ENCODE results near the gene ZNF93. TPM values are rescaled to one million over a fixed set of nuclear protein-coding genes. Genes with fewer than 3 reads are reported as not detected.
"Not testable (repeated sequence)": the region's sequence is repeated elsewhere in the genome, so short reads cannot be mapped to it uniquely, and the experiment has no call there.

Gene ZNF93
- total RNA-seq, 1 donor from 2014 or later, result 1.9 TPM

GRCh38 chr19:19866611-19867248 lies 34.0 kb upstream of the ZNF93 start:
- H3K36me3 ChIP-seq, result no peaks in the 10 kb centered on the region
- no peaks in the 10 kb centered on the region for H3K27me3 ChIP-seq
- H3K27ac ChIP-seq, result peak overlapping the region; percentile 85
- peaks cover 4% of the 10 kb centered on the region for H3K4me1 ChIP-seq
- ATAC-seq, result no peak
- H3K9me3 ChIP-seq, result no peaks in the 10 kb centered on the region
- peak overlapping the region; percentile 79 for H3K4me3 ChIP-seq
- intact Hi-C loops (cut with DNase I), result no loop called here
- TF ChIP-seq CTCF (IDR thresholded peaks at IDR 0.05), result no peak
- DNase-seq, result peak; percentile 63

DNA sequence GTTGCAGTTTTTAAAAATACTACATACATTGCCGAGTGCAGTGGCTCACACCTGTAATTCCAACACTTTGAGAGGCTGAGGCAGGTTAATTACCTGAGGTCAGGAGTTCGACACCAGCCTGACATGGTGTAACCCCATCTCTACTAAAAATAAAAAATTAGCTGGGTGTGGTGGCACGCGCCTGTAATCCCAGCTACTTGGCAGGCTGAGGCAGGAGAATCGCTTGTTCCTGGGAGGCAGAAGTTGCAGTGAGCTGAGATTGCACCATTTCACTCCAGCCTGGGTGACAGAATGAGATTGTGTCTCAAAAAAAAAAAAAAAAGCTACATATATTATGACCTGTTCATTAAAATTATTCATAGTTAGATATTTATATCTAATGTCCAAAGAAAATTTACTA lies 30.7 kb upstream of the ZNF93 start:
- H3K9me3 ChIP-seq; H3K27ac ChIP-seq; H3K36me3 ChIP-seq; H3K4me3 ChIP-seq; H3K27me3 ChIP-seq; ATAC-seq; H3K4me1 ChIP-seq; DNase-seq; intact Hi-C loops (cut with DNase I): not testable (repeated sequence)

- Histone ChIP-seq H3K27ac (no peak overlapping the region), H3K9me3 (peaks cover 7% of the 10 kb centered on the region), H3K27me3 (no peaks in the 10 kb centered on the region), H3K4me3 (no peak overlapping the region), H3K36me3 (peaks cover 4% of the 10 kb centered on the region), H3K4me1 (peaks cover 4% of the 10 kb centered on the region)
- no peak for TF ChIP-seq CTCF (IDR thresholded peaks at IDR 0.05)
- ATAC-seq (no peak), DNase-seq (no peak)
- intact Hi-C loops (cut with DNase I), result no loop called here
Observed at GRCh38 chr19:19871932-19872331, 28.8 kb upstream of the ZNF93 start.

GRCh38 chr19:19873381-19873780 lies 27.4 kb upstream of the ZNF93 start:
- intact Hi-C loops (cut with DNase I), result no loop called here
- H3K9me3 ChIP-seq, result peaks cover 7% of the 10 kb centered on the region

DNA sequence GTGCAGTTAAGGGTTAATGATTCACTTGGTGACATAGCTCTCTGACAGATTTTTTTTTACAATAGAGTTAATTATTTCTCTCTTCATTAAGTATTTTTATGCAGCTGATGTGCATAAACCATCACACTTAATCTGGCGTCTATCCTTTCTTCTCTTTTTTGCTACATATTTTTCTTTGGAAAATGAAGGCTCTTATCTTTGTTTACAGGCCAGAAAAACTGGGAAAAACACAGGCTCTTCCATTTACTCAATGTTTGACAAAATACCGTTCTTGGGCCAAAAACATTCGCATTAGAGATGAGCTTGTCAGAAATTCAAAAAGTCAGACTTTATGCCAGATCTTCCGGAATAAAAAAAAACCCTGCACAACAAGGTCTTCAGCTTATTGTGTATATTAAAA lies 23.0 kb upstream of the ZNF93 start:
- DNase-seq, result no peak

More at GRCh38 chr19:19873381-19873780, 27.4 kb upstream of the ZNF93 start:
- Histone ChIP-seq H3K4me1 (no peaks in the 10 kb centered on the region), H3K36me3 (peaks cover 4% of the 10 kb centered on the region), H3K27me3 (no peaks in the 10 kb centered on the region), H3K27ac (no peak overlapping the region), H3K4me3 (no peak overlapping the region)
- no peak for ATAC-seq
- no peak for TF ChIP-seq CTCF (IDR thresholded peaks at IDR 0.05)
- no peak for DNase-seq

DNA sequence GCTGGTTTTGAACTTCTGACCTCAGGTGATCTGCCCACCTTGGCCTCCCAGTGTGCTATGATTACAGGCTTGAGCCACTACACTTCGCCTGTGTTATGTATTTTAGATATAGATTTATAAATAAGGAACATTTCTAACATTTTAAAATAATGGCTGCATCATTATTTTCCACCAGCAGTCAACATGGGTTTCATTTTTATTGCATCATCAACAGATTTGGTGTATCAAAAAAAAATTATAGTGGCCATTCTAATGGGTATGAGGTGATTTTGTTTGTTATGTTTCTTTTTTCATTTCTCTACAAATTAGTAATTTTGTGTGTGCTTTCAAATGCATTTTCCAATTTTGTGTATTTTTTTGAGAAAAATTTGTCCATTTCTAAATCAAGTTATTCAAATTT lies 16.2 kb upstream of the ZNF93 start:
- TF ChIP-seq CTCF (IDR thresholded peaks at IDR 0.05), result no peak
- Histone ChIP-seq H3K27ac (no peak overlapping the region), H3K9me3 (peaks cover 21% of the 10 kb centered on the region), H3K4me3 (no peak overlapping the region), H3K4me1 (no peaks in the 10 kb centered on the region), H3K27me3 (no peaks in the 10 kb centered on the region), H3K36me3 (peaks cover 11% of the 10 kb centered on the region)
- DNase-seq (no peak), ATAC-seq (no peak)
- intact Hi-C loops (cut with DNase I), result no loop called here

More for the DNA sequence above, 23.0 kb upstream of the ZNF93 start:
- TF ChIP-seq CTCF (IDR thresholded peaks at IDR 0.05), result no peak
- H3K9me3 ChIP-seq, result peaks cover 7% of the 10 kb centered on the region
- intact Hi-C loops (cut with DNase I), result no loop called here
- ATAC-seq, result no peak
- H3K27me3 ChIP-seq, result no peaks in the 10 kb centered on the region
- H3K36me3 ChIP-seq, result peaks cover 12% of the 10 kb centered on the region
- no peak overlapping the region for H3K27ac ChIP-seq
- no peak overlapping the region for H3K4me3 ChIP-seq
- no peaks in the 10 kb centered on the region for H3K4me1 ChIP-seq

DNA sequence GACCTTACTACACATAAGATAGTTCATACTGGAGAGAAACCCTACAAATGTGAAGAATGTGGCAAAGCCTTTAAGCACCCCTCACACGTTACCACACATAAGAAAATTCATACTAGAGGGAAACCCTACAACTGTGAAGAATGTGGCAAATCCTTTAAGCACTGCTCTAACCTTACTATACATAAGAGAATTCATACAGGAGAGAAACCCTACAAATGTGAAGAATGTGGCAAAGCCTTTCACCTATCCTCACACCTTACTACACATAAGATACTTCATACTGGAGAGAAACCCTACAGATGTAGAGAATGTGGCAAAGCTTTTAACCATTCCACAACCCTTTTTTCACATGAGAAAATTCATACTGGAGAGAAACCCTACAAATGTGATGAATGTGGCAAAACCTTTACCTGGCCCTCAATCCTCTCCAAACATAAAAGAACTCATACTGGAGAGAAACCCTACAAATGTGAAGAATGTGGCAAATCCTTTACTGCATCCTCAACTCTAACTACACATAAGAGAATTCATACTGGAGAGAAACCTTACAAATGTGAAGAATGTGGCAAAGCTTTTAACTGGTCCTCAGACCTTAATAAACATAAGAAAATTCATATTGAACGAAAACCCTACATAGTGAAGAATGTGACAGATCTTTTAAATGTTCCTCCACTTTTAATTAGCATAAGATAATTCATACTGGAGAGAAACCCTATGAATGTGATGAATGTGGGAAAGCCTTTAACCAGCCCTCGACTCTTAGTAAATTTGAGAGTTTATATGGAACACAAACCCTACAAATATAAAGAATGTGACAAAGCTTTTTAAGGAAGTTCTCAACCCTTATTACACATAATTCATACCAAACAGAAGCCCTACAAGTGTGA lies 8.4 kb upstream of the ZNF93 start:
- H3K36me3 ChIP-seq; H3K27me3 ChIP-seq; H3K4me3 ChIP-seq; intact Hi-C loops (cut with DNase I); H3K27ac ChIP-seq; DNase-seq; ATAC-seq; H3K4me1 ChIP-seq: not testable (repeated sequence)
- peaks cover 67% of the 10 kb centered on the region for H3K9me3 ChIP-seq

Measured in upper lobe of right lung (tissue), 1 donor.